ENCODE results near the gene KLF14.
"Not testable (repeated sequence)": the region's sequence is repeated elsewhere in the genome, so short reads cannot be mapped to it uniquely, and the experiment has no call there.

The KLF14 gene

GRCh38 chr7:130712416-130712815 is 21.6 kb downstream of the KLF14 start:
- DNase-seq: no peak

- DNase-seq: no peak
Observed at GRCh38 chr7:130708766-130709165, 25.2 kb downstream of the KLF14 start.

- DNase-seq: no peak
Observed at GRCh38 chr7:130708001-130708400, 26.0 kb downstream of the KLF14 start.

GRCh38 chr7:130703851-130704250 is 30.2 kb downstream of the KLF14 start:
- DNase-seq: no peak

- DNase-seq: no peak
Observed at GRCh38 chr7:130701650-130702049, 32.4 kb downstream of the KLF14 start.

- no peak for DNase-seq
Observed at GRCh38 chr7:130700760-130701159, 33.2 kb downstream of the KLF14 start.

- no peak for DNase-seq
Observed at GRCh38 chr7:130699686-130700085, 34.3 kb downstream of the KLF14 start.

- DNase-seq: no peak
Observed at GRCh38 chr7:130697820-130698219, 36.2 kb downstream of the KLF14 start.

- peak; percentile 50 for DNase-seq
Observed at GRCh38 chr7:130695840-130696239, 38.2 kb downstream of the KLF14 start.

GRCh38 chr7:130692396-130692795 is 41.6 kb downstream of the KLF14 start:
- not testable (repeated sequence) for DNase-seq

- DNase-seq: no peak
Observed at GRCh38 chr7:130689683-130690082, 44.3 kb downstream of the KLF14 start.

GRCh38 chr7:130683026-130683425 is 51.0 kb downstream of the KLF14 start:
- DNase-seq: peak; percentile 9

Measured in fibroblast of skin of right biceps (primary cell).